ENCODE data around the gene TBX3.
"Not testable (repeated sequence)": the region's sequence is repeated elsewhere in the genome, so short reads cannot be mapped to it uniquely, and the experiment has no call there.

TBX3 gene

DNA sequence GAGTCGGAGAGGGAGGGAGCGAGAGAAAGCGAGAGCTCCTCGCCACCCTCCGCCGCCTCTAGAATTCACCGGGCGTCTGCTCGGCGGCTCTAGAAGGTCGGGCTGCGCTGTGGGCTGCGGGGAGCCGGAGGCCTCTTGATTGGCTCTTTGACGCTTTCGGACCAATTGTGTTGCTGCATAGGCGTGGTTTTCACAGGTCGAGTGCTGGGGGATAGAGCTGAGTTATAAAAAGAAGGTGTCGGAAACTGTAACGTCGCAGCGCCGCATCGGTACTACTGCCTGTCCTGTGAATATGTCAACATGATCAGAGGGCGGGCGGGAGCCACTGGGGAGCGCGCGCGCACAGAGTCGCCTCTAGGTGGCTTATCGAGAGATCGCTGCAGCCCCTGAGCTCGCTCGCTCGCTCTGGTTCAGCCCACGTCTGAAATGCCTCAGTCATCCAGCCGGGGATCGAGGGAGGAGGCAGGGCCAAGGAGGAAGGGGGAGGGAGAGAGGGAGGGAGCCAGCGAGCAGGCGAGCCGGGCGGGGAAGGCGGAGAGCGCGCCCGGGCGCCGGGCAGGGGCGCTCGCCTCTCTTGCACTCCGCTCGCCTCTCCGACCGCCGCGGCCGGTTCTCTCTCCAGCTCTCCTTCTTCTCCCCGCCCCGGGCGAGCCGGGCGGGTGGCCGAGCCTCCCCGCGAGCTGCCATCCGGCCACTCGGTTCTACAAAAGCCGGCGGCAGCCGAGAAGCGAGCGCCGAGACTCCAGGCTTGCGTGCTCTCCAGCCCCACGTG, at the start of gene TBX3:
TSS of gene TBX3 (minus strand) at position 78 of the 772 bp plus-strand sequence. CDS start 975 bp downstream, outside the sequence.
- peak; percentile 96 for DNase-seq (ENCODE audit: low spot score)

DNA sequence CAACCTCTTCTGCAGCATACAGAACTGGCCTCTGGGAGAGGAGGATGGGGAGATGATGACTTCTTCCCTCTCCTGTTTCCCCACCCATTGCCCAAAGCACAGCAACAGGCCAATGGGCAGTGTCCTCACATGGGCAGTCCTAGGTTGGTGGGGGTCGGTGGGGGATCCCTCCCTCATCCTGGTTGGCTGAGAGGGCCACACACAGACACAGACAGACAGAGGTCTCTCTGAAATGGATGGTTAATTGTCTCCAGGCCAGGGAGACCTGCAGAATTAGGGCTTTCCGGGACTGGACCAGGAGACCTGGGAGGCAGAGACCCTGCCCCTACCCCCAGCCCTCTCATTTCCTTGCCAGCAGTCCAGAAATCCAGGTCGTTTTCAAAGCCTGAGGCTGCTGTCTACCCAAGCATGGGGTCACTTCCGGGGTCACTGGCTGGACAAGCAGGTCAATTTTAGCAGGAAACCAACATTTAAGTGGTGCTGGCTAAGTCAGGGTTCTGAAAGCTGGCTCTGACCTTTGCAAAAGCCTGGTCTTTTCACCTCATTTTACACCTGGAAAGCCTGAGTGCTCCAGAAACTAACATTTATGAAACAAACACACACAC, 48.6 kb upstream of the TBX3 start:
- DNase-seq (ENCODE audit: low spot score), result peak; percentile 56

- no peak for DNase-seq (ENCODE audit: low spot score)
Measured at GRCh38 chr12:114729731-114730130, 45.8 kb upstream of the TBX3 start.

- no peak for DNase-seq (ENCODE audit: low spot score)
Measured at GRCh38 chr12:114726092-114726710, 42.2 kb upstream of the TBX3 start.

GRCh38 chr12:114722176-114722575, 38.2 kb upstream of the TBX3 start:
- DNase-seq (ENCODE audit: low spot score), result not testable (repeated sequence)

- DNase-seq (ENCODE audit: low spot score), result no peak
Measured at GRCh38 chr12:114721266-114721665, 37.3 kb upstream of the TBX3 start.

GRCh38 chr12:114713466-114714215, 29.7 kb upstream of the TBX3 start:
- no peak for DNase-seq (ENCODE audit: low spot score)

DNA sequence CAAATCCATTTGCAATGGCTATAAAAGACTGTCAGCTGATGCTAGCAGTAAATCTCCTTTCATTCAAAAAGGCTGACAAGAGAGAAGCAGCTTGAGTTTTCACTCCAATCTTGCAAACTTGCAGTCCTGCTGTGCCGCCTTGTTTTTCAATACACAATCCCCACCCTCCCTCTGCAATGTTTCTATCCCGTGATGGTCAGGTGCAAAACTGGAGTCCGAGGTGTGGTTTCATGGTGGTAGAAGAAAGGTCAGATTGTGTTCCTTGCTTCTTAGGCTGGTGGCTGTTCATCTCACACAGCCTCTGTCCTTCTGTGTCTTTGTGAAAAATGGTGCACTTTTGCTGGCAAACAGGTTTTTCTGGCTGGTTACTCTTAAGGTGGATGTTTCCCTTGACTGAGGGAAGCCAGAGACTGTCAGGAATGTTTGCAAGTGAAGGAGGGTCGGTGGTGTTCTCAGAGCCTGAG, 27.7 kb upstream of the TBX3 start:
- DNase-seq (ENCODE audit: low spot score), result no peak

- DNase-seq (ENCODE audit: low spot score), result no peak
Measured at GRCh38 chr12:114710151-114710550, 26.2 kb upstream of the TBX3 start.

DNA sequence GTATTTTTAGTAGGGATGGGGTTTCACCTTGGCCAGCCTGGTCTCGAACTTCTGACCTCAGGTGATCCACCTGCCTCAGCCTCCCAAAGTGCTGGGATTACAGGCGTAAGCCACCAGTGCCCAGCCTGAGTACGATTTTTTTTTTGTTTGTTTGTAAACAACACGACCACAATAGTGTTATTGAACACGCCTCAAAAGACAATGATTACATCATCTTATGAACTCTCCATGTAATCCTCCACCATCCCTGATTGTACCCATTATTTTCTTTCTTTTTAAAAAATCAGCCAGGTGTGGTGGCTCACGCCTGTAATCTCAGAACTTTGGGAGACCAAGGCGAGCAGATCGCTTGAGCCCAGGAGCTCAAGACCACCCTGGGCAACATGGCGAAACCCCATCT, 25.1 kb upstream of the TBX3 start:
- no peak for DNase-seq (ENCODE audit: low spot score)

- DNase-seq (ENCODE audit: low spot score), result not testable (repeated sequence)
Measured at GRCh38 chr12:114708598-114708997, 24.6 kb upstream of the TBX3 start.

GRCh38 chr12:114704096-114704495, 20.1 kb upstream of the TBX3 start:
- DNase-seq (ENCODE audit: low spot score), result no peak

DNA sequence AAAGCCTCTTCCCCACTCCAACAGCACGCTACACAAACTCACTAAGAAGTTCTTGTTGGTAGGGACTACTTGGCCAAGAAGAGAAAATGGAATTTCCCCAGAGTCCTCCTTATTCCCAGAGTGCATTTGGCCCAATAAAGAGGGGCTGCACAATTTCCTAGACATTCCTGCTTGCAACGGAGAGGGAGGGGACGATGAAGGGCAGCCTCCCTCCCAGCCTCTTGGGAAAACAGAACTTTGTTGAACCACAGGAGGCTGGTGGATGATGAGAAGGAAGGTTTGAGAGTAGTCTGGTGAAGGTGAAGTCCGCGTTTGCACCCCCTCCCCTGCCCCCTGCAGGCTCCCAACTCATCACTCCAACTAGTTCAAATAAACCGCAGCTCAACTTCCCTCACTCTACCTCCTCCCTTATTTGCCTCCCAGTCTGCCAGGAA, 19.1 kb upstream of the TBX3 start:
- DNase-seq (ENCODE audit: low spot score), result no peak

- no peak for DNase-seq (ENCODE audit: low spot score)
Measured at GRCh38 chr12:114702462-114702861, 18.5 kb upstream of the TBX3 start.

GRCh38 chr12:114701553-114701952, 17.6 kb upstream of the TBX3 start:
- DNase-seq (ENCODE audit: low spot score), result no peak

GRCh38 chr12:114701104-114701414, 17.1 kb upstream of the TBX3 start:
- DNase-seq (ENCODE audit: low spot score), result no peak

DNA sequence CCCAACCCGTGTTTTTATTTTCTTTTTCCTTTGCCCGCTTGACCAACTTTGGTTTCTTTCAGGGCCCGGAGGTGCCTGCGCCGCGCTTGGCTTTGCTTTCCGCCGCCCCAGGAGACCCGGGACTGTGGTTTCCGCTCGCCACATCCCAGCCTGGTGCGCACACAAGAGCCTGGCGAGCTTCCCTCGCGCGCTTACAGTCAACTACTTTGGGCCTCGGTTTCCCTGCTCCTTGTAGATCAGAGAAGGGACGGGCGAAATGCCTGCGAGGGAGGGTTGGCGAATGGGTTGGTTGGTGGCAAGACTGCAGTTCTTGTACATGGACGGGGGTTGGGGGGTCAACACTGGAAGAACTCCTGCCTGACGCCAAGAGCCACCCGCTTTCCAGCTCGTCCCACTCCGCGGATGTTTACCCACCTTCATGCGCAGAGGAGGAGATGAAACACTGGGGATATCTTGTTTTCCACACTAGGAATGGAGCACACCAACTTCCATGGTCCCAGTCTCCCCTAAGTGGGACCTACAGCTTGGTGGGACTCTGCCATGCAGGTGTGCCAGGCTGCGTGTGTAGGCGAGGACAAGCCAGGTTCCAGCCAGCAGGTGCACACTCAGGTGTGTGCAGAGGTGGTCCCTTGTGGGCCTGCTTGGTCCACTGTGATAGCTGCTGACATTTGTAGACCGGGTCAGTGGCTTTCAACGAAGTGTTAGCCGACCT, 16.6 kb upstream of the TBX3 start:
- DNase-seq (ENCODE audit: low spot score), result peak; percentile 55

DNA sequence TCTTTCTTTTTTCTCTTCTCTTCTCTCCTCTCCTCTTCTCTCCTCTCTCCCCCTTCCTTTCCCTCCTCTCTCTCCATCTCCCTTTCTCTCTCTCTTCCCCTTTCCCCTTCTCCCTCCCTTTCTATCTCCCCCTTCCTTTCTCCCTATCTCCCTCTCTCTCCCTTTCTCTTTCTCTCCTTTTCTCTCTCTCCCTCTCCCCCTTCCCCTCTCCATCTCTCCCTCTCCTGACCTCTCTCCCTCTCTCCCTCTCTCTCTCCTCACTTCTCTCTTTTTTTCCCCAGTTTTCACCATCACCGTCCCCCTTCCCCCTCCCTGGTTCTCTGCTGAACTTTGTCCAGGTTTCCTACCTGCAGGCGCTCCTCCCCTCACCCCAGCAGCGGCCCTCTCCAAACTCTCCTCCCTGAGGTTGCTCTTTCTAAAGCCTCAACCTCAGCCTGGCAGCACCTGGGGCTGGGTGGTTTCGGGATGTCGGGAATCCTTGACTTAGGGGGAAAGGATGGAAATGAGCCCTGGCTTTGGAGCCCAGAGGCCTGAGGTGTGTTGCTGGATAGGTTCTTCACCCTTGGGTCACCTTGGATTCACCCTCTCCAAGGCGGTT, 14.7 kb upstream of the TBX3 start:
- DNase-seq (ENCODE audit: low spot score), result no peak

DNA sequence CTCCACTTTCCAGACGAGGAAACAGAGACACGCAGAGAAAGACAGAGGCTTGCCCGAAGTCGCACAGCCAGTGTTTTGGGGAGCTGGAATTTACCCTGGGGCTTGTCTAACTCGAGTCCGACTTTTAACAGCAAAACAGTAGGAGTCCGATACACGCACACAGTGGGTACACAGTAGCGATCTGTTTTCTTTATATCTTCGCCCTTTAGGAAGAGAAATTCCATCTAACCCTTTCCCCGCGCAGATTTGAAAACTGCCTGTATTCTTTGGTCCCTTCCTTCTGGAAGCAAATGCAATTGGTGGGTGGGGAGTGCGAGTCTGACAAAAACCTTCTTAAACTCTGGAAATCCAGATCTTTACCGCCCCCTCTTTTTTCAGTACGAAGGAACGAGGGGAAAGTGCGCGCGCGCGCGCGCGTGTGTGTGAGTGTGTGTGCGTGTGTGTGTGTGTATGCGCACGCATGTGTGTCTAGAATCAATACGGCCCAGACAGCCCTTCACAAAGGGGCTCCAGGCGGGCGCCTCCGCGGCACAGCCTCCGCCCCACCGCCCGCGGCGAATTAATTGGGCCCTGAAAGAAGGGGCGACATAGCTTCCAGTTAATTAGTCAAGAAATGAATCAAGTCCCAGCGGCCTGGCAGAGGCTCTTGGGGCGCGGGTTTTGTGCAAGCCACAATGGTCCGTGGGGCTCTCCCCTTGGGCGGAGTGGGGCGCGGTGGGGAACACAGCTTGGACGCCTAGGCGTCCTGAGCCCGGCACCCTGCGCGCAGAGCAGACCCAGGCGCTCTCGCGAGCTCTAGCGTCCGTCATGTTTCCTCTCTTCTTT, 14.0 kb upstream of the TBX3 start:
- peak; percentile 71 for DNase-seq (ENCODE audit: low spot score)

DNA sequence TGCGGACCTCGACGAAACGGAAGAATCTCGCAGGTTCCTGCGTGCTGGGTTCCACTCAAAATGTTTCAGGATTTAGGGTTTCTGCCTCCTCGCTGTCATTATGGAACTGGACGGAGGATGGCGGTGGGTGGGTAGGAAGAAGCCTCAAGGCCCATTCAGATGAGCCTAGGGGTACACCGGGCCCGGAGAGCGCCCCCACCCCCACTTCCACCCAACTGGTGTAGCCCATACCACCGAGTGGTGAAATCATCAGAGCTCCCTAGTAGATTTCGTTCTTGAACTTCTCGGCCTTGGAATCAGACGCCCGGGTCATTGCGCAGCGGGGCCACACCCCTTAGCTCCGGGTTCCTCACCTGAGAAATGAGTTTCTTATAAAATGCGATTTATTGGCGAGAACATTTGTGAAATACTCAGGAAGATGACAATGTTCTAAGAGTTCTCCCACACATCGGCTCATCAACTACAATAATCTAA, 13.3 kb upstream of the TBX3 start:
- no peak for DNase-seq (ENCODE audit: low spot score)

Data from ecto neural progenitor cell (in vitro differentiated cells).